ENCODE data around the gene PPA1.

Gene PPA1

DNA sequence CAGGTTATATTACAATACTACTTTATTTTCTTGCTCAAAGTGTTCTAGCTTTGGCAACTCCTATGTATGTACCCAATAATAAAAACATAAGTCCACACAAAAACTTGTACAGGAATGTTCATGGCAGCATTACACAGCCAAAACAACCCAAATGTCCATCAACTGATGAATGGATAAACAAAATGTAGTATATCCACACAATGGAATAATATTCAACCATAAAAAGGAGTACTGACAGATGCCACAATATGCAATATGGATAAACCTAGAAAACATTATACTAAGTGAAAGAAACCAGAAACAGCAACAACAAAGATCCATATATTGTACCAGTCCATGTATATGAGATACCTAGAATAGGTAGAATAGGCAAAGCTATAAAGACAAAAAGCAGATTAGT is 21.0 kb downstream of the PPA1 start:
- H3K36me3 Mint-ChIP-seq (ENCODE audit: low read depth), result peaks cover 44% of the 10 kb centered on the region
- H3K4me1 Mint-ChIP-seq, result no peaks in the 10 kb centered on the region
- no peak overlapping the region for H3K27ac Mint-ChIP-seq
- no peak overlapping the region for H3K4me3 Mint-ChIP-seq
- H3K9me3 Mint-ChIP-seq, result no peaks in the 10 kb centered on the region
- TF ChIP-seq, protein P1, sequence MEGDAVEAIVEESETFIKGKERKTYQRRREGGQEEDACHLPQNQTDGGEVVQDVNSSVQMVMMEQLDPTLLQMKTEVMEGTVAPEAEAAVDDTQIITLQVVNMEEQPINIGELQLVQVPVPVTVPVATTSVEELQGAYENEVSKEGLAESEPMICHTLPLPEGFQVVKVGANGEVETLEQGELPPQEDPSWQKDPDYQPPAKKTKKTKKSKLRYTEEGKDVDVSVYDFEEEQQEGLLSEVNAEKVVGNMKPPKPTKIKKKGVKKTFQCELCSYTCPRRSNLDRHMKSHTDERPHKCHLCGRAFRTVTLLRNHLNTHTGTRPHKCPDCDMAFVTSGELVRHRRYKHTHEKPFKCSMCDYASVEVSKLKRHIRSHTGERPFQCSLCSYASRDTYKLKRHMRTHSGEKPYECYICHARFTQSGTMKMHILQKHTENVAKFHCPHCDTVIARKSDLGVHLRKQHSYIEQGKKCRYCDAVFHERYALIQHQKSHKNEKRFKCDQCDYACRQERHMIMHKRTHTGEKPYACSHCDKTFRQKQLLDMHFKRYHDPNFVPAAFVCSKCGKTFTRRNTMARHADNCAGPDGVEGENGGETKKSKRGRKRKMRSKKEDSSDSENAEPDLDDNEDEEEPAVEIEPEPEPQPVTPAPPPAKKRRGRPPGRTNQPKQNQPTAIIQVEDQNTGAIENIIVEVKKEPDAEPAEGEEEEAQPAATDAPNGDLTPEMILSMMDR (IDR thresholded peaks at IDR 0.05; ENCODE audit: unreplicated experiment in 3 of 3), result no peak
- no peaks in the 10 kb centered on the region for H3K27me3 Mint-ChIP-seq (ENCODE audit: low read depth)

DNA sequence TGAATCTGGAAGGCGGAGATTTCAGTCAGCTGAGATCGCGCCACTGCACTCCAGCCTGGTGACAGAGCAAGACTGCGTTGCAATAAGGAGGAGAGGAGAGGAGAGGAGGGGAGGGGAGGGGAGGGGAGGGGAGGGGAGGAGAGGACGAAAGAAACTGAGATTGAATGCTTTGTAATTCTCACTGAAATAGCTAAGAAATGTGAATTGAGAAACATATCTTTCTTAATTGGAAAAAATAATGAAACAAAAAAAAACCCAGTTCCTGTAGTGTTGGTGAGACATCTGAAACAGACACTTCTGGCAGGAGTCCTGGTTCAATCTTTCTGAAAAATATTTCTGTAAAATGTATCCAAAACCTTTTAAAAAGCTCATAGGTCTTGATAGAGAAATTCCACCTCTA is 26.5 kb downstream of the PPA1 start:
- no peak overlapping the region for H3K27ac Mint-ChIP-seq
- H3K9me3 Mint-ChIP-seq, result no peaks in the 10 kb centered on the region
- H3K36me3 Mint-ChIP-seq (ENCODE audit: low read depth), result peaks cover 56% of the 10 kb centered on the region
- no peaks in the 10 kb centered on the region for H3K4me1 Mint-ChIP-seq
- no peaks in the 10 kb centered on the region for H3K27me3 Mint-ChIP-seq (ENCODE audit: low read depth)
- TF ChIP-seq, protein P1 (IDR thresholded peaks at IDR 0.05; ENCODE audit: unreplicated experiment in 3 of 3), result no peak
- H3K4me3 Mint-ChIP-seq, result no peak overlapping the region

DNA sequence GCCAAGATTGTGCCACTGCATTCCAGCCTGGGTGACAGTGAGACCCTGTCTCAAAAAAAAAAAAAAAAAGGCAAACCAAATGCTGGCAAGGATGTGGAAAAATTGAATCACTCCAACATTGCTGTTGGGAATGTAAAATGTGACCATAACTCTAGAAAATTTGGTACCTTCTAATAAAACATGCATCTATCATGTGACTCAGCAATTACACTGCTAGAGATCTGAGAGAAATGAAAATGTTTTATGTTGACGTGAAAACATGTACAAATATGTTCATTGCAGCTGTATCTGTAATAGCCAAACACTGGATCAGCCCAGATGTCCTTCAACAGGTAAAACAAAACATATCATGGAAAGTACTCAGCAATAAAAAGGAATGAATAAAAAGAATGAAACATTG is 32.1 kb downstream of the PPA1 start:
- H3K27ac Mint-ChIP-seq, result no peak overlapping the region
- no peaks in the 10 kb centered on the region for H3K27me3 Mint-ChIP-seq (ENCODE audit: low read depth)
- no peaks in the 10 kb centered on the region for H3K4me1 Mint-ChIP-seq
- peaks cover 13% of the 10 kb centered on the region for H3K9me3 Mint-ChIP-seq
- TF ChIP-seq, protein P1 (IDR thresholded peaks at IDR 0.05; ENCODE audit: unreplicated experiment in 3 of 3), result no peak
- no peak overlapping the region for H3K4me3 Mint-ChIP-seq
- peaks cover 69% of the 10 kb centered on the region for H3K36me3 Mint-ChIP-seq (ENCODE audit: low read depth)

DNA sequence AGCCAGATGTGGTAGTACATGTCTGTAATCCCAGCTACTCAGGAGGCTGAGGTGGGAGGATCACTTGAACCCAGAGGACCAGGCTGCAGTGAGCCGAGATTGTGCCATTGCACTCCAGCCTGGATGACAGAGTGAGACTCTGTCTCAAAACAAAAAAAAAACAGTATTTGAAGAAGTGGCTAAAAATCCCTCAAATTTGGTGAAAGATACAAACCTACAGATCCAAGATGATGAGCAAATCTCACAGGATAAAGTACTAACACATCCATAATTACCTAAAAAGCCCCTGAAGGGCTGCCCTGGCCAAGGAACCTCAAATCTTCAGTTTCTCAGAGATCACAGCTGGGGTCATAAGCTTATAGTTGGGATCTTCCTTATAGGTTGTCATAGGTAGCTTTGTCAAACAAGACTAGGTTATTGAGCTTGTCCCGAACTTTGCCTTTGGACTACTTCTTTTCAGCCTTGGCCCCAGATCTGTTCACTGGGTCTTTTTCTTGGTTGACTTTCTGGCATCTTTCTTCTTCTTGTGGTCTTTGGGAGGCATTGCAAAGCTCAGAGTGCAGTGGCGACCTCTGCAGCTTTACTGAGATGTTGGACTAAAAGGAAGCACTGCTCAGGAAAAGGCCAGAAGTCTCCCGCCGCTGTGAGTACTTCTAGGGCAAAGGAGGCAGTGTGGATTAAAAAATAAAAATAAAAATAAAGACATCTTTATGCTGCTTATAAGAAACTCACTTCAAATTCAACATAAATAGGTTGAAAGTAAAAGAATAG is 34.3 kb downstream of the PPA1 start:
- H3K36me3 Mint-ChIP-seq (ENCODE audit: low read depth), result peaks cover 57% of the 10 kb centered on the region
- H3K27me3 Mint-ChIP-seq (ENCODE audit: low read depth), result no peaks in the 10 kb centered on the region
- TF ChIP-seq, protein P1 (IDR thresholded peaks at IDR 0.05; ENCODE audit: unreplicated experiment in 3 of 3), result no peak
- peaks cover 13% of the 10 kb centered on the region for H3K9me3 Mint-ChIP-seq
- no peak overlapping the region for H3K27ac Mint-ChIP-seq
- H3K4me1 Mint-ChIP-seq, result no peaks in the 10 kb centered on the region
- H3K4me3 Mint-ChIP-seq, result no peak overlapping the region

DNA sequence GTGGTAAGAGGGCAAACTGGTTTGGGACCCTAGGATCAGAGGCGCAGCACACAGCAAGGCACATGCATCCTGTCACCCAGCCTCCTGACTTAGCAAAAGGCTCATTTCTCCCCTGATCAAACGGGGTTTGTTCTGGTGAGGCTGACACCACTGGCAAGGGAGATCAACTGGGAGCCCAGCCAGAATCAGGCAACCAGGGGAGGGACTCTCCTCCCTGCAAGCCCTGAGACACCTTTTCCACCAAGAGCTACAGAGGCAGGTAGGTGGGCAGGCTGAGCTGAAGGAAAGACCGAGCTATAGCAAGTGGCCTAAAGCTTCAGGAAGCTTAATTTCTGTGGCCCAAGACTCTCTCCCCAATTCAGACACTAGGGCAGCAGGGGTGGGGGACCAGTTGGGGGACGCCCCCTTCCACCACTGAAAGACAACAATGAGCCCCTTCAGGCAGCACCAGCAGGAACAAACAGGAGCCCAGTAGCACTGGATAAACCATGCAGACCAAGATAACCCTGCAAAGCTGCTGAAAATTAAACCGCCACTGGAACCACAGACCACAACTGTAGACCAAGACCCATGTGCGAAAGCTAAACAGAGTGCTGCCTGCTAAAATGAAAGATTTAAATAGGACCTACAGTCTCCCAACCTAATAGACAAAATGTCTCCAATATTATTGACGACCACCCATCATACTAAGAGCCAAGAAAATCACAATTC is 35.8 kb downstream of the PPA1 start:
- no peaks in the 10 kb centered on the region for H3K27me3 Mint-ChIP-seq (ENCODE audit: low read depth)
- H3K27ac Mint-ChIP-seq, result no peak overlapping the region
- peaks cover 3% of the 10 kb centered on the region for H3K4me1 Mint-ChIP-seq
- TF ChIP-seq, protein P1 (IDR thresholded peaks at IDR 0.05; ENCODE audit: unreplicated experiment in 3 of 3), result no peak
- peaks cover 49% of the 10 kb centered on the region for H3K36me3 Mint-ChIP-seq (ENCODE audit: low read depth)
- H3K9me3 Mint-ChIP-seq, result peaks cover 13% of the 10 kb centered on the region
- H3K4me3 Mint-ChIP-seq, result no peak overlapping the region
